GM19193 (cell line): ENCODE data around the gene FAM221B.

Source experiments
- POLR2A ChIP-seq: IDR thresholded peaks from 4 replicates; pipeline ENCODE4 v1.6.1; 2011; ENCODE audit not compliant: insufficient read depth, insufficient read length; ENCODE audit errors: extremely low read depth

FAM221B gene

DNA sequence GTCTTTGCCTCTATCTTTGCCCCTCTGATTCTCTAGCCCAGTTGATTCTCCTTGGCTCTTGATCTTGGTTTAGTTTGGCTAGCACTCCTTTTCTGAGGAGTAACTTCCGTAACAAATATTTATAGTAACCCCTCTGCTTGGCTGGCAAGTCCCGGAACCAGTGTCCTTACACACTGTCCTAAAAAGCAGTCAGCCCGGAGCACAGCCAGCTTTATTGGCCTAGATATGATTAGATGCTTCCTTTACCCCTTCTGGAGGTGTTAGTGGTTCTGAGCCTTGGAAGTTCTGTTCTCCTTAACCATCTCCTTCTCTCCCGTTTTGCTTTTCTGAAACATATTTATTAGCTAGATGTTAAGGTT, 57.5 kb downstream of the FAM221B start:
- no peak for TF ChIP-seq POLR2A

DNA sequence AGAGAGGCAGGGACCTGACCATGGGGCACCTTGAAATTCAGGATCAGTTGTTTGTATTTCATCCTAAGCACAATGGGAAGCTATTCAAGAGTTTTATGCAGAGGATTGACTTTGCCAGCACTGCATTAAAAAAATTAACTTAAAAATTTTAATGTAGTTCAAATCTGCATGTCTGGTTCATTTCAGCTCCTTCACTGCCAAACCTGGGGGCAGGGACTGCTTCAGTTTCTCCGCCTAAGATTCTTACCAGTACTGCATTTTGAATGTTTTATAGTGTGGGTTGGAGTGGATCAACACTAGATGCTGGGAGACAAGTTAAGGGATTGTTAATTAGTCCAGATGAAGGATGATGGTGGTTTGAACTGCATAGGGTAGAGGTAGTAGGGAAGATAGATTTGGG, 58.8 kb downstream of the FAM221B start:
- no peak for TF ChIP-seq POLR2A

DNA sequence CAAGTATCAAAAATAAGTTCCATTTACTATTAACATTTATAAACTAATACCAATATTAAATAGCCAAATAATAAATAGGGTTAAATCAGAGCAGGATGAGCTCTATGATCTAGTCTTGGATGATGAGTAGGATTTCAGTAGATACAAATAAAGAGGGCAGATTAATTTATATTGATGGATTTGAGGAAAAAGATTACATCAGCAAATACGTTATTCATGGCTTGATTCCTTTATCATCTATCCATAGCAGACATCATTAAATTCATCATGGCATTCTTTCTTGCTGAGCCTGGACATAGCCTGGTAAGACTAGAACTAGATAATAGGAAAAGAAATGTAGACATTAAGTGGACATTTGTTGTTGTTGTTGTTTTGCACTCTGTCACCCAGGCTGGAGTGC, 61.1 kb downstream of the FAM221B start:
- no peak for TF ChIP-seq POLR2A

DNA sequence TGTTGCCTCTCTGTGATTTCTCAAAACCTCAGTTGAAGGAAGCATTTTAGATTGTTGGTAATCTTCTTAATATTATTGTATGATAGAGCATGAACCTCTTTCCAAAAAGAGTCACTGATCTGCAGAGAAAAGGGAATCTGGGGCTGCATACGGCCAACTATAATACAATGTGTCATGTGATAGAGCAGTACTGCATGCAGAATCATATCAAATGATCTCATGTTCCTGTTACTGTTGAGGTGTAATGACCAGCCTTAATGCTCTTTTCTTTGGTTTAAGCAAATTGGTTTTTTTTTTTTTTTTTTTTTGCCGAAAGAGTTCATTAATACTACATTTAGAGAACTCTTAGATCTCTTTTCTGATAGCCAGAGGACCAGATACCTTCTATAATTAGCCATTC, 61.5 kb downstream of the FAM221B start:
- no peak for TF ChIP-seq POLR2A
